SH-SY5Y (cell line): Measurements from ENCODE around the gene PTRHD1.

Source experiments
- GATA2 ChIP-seq: IDR thresholded peaks from 2 replicates; pipeline ENCODE4 v1.6.1; 2011; ENCODE audit warnings: mild to moderate bottlenecking, low read depth, low read length
- GATA3 ChIP-seq: IDR thresholded peaks from 2 replicates; pipeline ENCODE4 v1.6.1; 2011; ENCODE audit warnings: low read depth, mild to moderate bottlenecking, low read length, moderate library complexity

- TF ChIP-seq GATA2, result no peak
- no peak for TF ChIP-seq GATA3
Observed at GRCh38 chr2:24754985-24755705, 38.0 kb downstream of the PTRHD1 start.
